GM12864 (cell line): ENCODE data around the gene TBPL2.

Source experiments
- DNase-seq: peaks from one replicate; pipeline ENCODE4 v3.0.0-alpha.2; 2011; ENCODE audit warnings: low read depth
- H3K4me3 ChIP-seq: 2 replicates; pipeline ENCODE4 v1.5.1; 2011; ENCODE audit warnings: mild to moderate bottlenecking, low read depth, low read length, control low read depth
- CTCF ChIP-seq: IDR thresholded peaks from 2 replicates; pipeline ENCODE4 v1.5.1; 2011; ENCODE audit warnings: low read depth, mild to moderate bottlenecking, moderate library complexity, low read length, control low read depth, inconsistent platforms; ENCODE audit errors: missing control alignments

TBPL2 gene

DNA sequence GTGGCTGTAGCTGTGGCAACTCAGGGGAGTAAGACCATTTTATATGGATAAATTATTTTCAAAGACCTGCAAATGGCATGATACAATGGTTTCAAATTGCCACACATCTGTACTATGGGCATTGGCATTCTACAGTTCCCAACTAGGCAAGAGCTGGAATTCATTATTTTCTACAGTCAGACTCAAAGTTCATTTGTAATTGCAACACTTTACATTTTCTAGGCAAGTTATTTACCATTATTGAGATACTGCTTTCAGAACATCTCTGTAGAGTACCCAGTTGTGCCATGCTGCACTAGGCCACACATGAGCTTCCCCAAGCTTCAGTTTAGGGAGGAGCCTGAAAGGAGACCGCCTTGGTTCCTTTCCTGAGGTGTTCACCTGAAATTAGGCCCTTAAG lies 20.8 kb downstream of the TBPL2 start:
- DNase-seq = no peak
- H3K4me3 ChIP-seq = no peak overlapping the region
- no peak for TF ChIP-seq CTCF

GRCh38 chr14:55418411-55418810 lies 22.0 kb downstream of the TBPL2 start:
- TF ChIP-seq CTCF = no peak
- no peak for DNase-seq

DNA sequence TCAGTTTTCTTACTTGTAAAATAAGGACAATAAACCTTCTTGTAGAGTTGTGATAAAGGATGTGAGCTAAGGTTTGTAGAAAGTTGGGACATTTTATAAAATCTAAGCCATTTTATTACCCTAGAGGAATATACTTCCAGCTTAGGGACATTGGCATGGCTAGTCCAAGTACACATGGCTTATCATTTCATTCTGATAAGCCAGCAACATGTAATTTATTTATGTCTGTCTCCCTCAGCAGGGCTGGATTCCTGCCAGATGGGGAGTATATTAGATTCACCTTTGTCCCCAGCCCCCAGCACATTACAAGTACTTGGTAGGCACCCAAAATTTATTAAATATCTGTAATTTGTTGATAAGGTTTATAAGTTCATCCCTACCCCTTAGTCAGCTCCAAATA lies 22.5 kb downstream of the TBPL2 start:
- no peak for TF ChIP-seq CTCF
- no peak overlapping the region for H3K4me3 ChIP-seq
- no peak for DNase-seq

More at GRCh38 chr14:55418411-55418810, 22.0 kb downstream of the TBPL2 start:
- H3K4me3 ChIP-seq = no peak overlapping the region

- no peak overlapping the region for H3K4me3 ChIP-seq
- TF ChIP-seq CTCF = peak; percentile 44
- DNase-seq = no peak
Measured at GRCh38 chr14:55416866-55417265, 23.6 kb downstream of the TBPL2 start.

DNA sequence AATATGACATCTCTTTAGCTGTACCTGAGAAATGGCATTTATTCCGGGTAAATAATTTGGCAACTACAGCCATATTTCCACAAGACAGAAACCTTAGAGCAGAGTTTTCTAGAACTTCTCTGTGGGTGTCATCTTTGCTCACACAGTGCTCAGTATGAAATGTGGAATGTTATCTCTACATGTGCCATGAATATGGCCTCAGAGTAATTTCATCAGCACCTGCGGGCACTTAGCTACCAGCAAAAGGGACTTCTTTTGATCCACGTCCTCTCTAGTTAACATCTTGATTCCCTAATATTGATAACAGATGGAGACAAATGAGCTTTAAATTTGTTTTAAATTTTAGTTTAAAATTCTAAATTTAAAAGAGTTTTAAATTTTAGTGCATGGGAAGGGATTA lies 25.9 kb downstream of the TBPL2 start:
- TF ChIP-seq CTCF = no peak
- no peak overlapping the region for H3K4me3 ChIP-seq
- no peak for DNase-seq

DNA sequence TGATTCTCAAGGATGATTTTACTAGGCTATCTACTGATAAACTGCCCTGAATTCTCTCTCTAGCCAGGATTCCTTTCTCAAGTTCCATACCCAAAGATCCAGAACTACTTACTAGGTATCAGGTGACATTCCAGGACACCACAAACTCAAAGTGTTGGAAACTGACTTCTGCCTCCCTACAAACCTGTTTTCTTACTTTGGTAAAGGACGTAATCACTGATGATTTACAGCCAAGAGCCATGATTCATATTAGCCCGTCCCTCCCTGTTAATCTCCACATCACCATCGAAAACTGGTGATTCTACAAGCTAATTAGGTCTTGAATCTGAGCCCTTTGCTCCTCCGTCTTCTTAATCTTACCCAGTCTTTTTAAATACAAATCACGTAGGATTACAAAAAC lies 27.7 kb downstream of the TBPL2 start:
- no peak overlapping the region for H3K4me3 ChIP-seq
- TF ChIP-seq CTCF = no peak
- DNase-seq = no peak
